GM23248 (cell line): ENCODE data around the gene RAB25.

Source experiments
- EZH2 ChIP-seq: fragments of 200-600 bp; sonication (generic); IDR thresholded peaks from 2 replicates; pipeline ENCODE4 v1.6.1; 2018; ENCODE audit warnings: antibody characterized with exemption, mild to moderate bottlenecking; ENCODE audit not compliant: insufficient read depth, poor library complexity, severe bottlenecking
- EZH2phosphoT487 ChIP-seq: fragments of 200-600 bp; sonication (generic); IDR thresholded peaks from 2 replicates; pipeline ENCODE4 v1.6.1; 2018; ENCODE audit warnings: antibody characterized with exemption, moderate library complexity, mild to moderate bottlenecking, low read depth; ENCODE audit not compliant: insufficient read depth

DNA sequence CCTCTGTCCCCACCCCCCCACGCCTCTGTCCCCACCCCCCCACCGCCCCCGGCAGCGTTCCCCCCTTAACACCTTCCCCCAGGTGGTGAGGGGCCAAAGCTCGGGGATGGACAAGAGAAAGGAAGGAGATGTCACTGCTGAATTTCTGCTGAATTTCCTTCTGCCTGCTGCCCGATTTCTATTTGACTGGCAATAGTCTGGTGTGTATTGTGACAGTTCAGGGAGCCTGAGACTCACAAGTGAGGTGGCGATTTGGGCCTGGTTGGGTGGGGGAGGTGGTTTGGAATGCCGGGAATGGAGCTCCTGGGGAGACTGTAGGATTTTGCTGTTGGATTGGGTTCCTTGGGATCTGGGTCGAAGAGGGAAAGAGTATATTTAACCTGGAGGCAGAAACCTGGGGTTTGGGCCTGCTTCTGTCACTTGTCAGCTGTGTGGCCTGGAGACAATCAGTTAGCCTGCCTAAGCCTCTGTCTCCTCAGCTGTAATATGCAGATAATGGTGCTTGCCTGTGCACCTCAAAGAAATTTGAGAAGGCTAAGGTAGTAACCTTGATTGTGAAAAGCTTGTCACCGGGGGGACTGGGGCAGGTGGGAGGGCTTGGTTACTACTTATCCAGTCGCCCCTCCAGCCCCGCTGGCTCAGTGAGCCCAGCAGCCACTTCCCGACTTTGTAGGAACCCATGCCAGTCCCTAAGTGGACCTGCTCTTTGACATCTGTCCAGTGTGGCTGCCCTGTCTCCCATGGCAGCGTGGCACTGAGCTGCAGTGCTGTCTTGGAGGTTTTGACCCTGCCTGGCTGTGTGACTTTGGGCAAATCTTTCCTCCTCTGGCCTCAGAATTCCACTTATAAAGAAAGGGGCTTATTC, 45.9 kb downstream of the RAB25 start:
- TF ChIP-seq EZH2, result no peak
- no peak for TF ChIP-seq EZH2phosphoT487
